ENCODE measurements around the gene MPPED1. TPM values are rescaled to one million over a fixed set of nuclear protein-coding genes. Genes with fewer than 3 reads are reported as not detected.

Gene MPPED1
- total RNA-seq, 2 experiments from 2014 or later: not detected

GRCh38 chr22:43502306-43502874, 90.6 kb downstream of the MPPED1 start:
- Mint-ChIP-seq H3K27me3 (no peaks in the 10 kb centered on the region), H3K4me3 (no peak overlapping the region), H3K4me1 (no peaks in the 10 kb centered on the region), H3K27ac (no peak overlapping the region), H3K36me3 (ENCODE audit: low read depth) (no peaks in the 10 kb centered on the region), H3K9me3 (ENCODE audit: low read depth) (no peaks in the 10 kb centered on the region)
- no peak for ATAC-seq
- POLR2A ChIA-PET: no interaction called here
- DNase-seq: no peak
- intact Hi-C loops (cut with DNase I, micrococcal nuclease): no loop called here
- CTCF ChIA-PET: interaction anchor here (0.6 kb wide), 1 partner anchor 826 kb away, joined by 3 read pairs; no protein-coding TSS in a partner anchor

- Mint-ChIP-seq H3K4me3 (no peak overlapping the region), H3K9me3 (ENCODE audit: low read depth) (no peaks in the 10 kb centered on the region), H3K27ac (no peak overlapping the region), H3K4me1 (no peaks in the 10 kb centered on the region), H3K36me3 (ENCODE audit: low read depth) (no peaks in the 10 kb centered on the region), H3K27me3 (no peaks in the 10 kb centered on the region)
- CTCF ChIA-PET: no interaction called here
- POLR2A ChIA-PET: no interaction called here
- ATAC-seq (no peak), DNase-seq (no peak)
- intact Hi-C loops (cut with DNase I, micrococcal nuclease): no loop called here
Measured at GRCh38 chr22:43504068-43504467, 92.3 kb downstream of the MPPED1 start.

GRCh38 chr22:43504666-43505261, 93.0 kb downstream of the MPPED1 start:
- CTCF ChIA-PET: no interaction called here
- POLR2A ChIA-PET: no interaction called here
- H3K4me1 Mint-ChIP-seq: no peaks in the 10 kb centered on the region

GRCh38 chr22:43505423-43505822, 93.6 kb downstream of the MPPED1 start:
- Mint-ChIP-seq H3K36me3 (ENCODE audit: low read depth) (no peaks in the 10 kb centered on the region), H3K4me3 (no peak overlapping the region), H3K9me3 (ENCODE audit: low read depth) (no peaks in the 10 kb centered on the region), H3K27ac (no peak overlapping the region), H3K4me1 (no peaks in the 10 kb centered on the region), H3K27me3 (no peaks in the 10 kb centered on the region)
- intact Hi-C loops (cut with DNase I, micrococcal nuclease): no loop called here
- no peak for DNase-seq
- CTCF ChIA-PET: no interaction called here
- POLR2A ChIA-PET: no interaction called here
- ATAC-seq: no peak

More at GRCh38 chr22:43504666-43505261, 93.0 kb downstream of the MPPED1 start:
- DNase-seq (no peak), ATAC-seq (no peak)
- Mint-ChIP-seq H3K27me3 (no peaks in the 10 kb centered on the region), H3K9me3 (ENCODE audit: low read depth) (no peaks in the 10 kb centered on the region), H3K36me3 (ENCODE audit: low read depth) (no peaks in the 10 kb centered on the region), H3K4me3 (no peak overlapping the region), H3K27ac (no peak overlapping the region)
- intact Hi-C loops (cut with DNase I, micrococcal nuclease): no loop called here

GRCh38 chr22:43505896-43506295, 94.1 kb downstream of the MPPED1 start:
- Mint-ChIP-seq H3K4me1 (no peaks in the 10 kb centered on the region), H3K9me3 (ENCODE audit: low read depth) (no peaks in the 10 kb centered on the region), H3K27me3 (no peaks in the 10 kb centered on the region), H3K4me3 (no peak overlapping the region), H3K27ac (no peak overlapping the region), H3K36me3 (ENCODE audit: low read depth) (no peaks in the 10 kb centered on the region)
- intact Hi-C loops (cut with DNase I, micrococcal nuclease): no loop called here
- DNase-seq (no peak), ATAC-seq (no peak)
- POLR2A ChIA-PET: no interaction called here
- CTCF ChIA-PET: no interaction called here

GRCh38 chr22:43506487-43506886, 94.7 kb downstream of the MPPED1 start:
- Mint-ChIP-seq H3K27ac (no peak overlapping the region), H3K9me3 (ENCODE audit: low read depth) (no peaks in the 10 kb centered on the region), H3K27me3 (no peaks in the 10 kb centered on the region), H3K4me3 (no peak overlapping the region), H3K36me3 (ENCODE audit: low read depth) (no peaks in the 10 kb centered on the region), H3K4me1 (no peaks in the 10 kb centered on the region)
- POLR2A ChIA-PET: no interaction called here
- no peak for ATAC-seq
- DNase-seq: no peak
- CTCF ChIA-PET: no interaction called here
- intact Hi-C loops (cut with DNase I, micrococcal nuclease): no loop called here

GRCh38 chr22:43507235-43507634, 95.4 kb downstream of the MPPED1 start:
- intact Hi-C loops (cut with DNase I, micrococcal nuclease): no loop called here

GRCh38 chr22:43508489-43508888, 96.7 kb downstream of the MPPED1 start:
- ChIA-PET CTCF (no interaction called here), POLR2A (no interaction called here)
- Mint-ChIP-seq H3K9me3 (ENCODE audit: low read depth) (no peaks in the 10 kb centered on the region), H3K27me3 (no peaks in the 10 kb centered on the region), H3K4me1 (no peaks in the 10 kb centered on the region), H3K36me3 (ENCODE audit: low read depth) (no peaks in the 10 kb centered on the region), H3K27ac (no peak overlapping the region), H3K4me3 (no peak overlapping the region)
- intact Hi-C loops (cut with DNase I, micrococcal nuclease): no loop called here
- no peak for ATAC-seq
- no peak for DNase-seq

More at GRCh38 chr22:43507235-43507634, 95.4 kb downstream of the MPPED1 start:
- H3K36me3 Mint-ChIP-seq (ENCODE audit: low read depth): no peaks in the 10 kb centered on the region
- CTCF ChIA-PET: interaction anchor here (0.6 kb wide), 1 partner anchor 55 kb away, joined by 3 read pairs; no protein-coding TSS in a partner anchor
- ATAC-seq (no peak), DNase-seq (no peak)
- H3K4me3 Mint-ChIP-seq: no peak overlapping the region
- H3K27me3 Mint-ChIP-seq: no peaks in the 10 kb centered on the region
- POLR2A ChIA-PET: interaction anchor here (0.6 kb wide), 1 partner anchor 375 kb away, joined by 3 read pairs; no protein-coding TSS in a partner anchor
- H3K27ac Mint-ChIP-seq: no peak overlapping the region
- no peaks in the 10 kb centered on the region for H3K4me1 Mint-ChIP-seq
- no peaks in the 10 kb centered on the region for H3K9me3 Mint-ChIP-seq (ENCODE audit: low read depth)

GRCh38 chr22:43509337-43509736, 97.5 kb downstream of the MPPED1 start:
- no peak for DNase-seq
- H3K4me1 Mint-ChIP-seq: no peaks in the 10 kb centered on the region
- CTCF ChIA-PET: no interaction called here
- no peaks in the 10 kb centered on the region for H3K36me3 Mint-ChIP-seq (ENCODE audit: low read depth)
- intact Hi-C loops (cut with DNase I, micrococcal nuclease): no loop called here
- H3K9me3 Mint-ChIP-seq (ENCODE audit: low read depth): no peaks in the 10 kb centered on the region
- POLR2A ChIA-PET: no interaction called here
- no peaks in the 10 kb centered on the region for H3K27me3 Mint-ChIP-seq
- H3K4me3 Mint-ChIP-seq: no peak overlapping the region
- no peak for ATAC-seq
- H3K27ac Mint-ChIP-seq: no peak overlapping the region

GRCh38 chr22:43510281-43511070, 98.7 kb downstream of the MPPED1 start:
- DNase-seq (no peak), ATAC-seq (no peak)
- no peak overlapping the region for H3K4me3 Mint-ChIP-seq
- ChIA-PET CTCF (interaction anchor here (0.6 kb wide), 2 partner anchors 8 to 240 kb away, joined by 3 to 4 read pairs; no protein-coding TSS in a partner anchor), POLR2A (no interaction called here)
- H3K9me3 Mint-ChIP-seq (ENCODE audit: low read depth): no peaks in the 10 kb centered on the region
- no peak overlapping the region for H3K27ac Mint-ChIP-seq
- no peaks in the 10 kb centered on the region for H3K4me1 Mint-ChIP-seq
- no peaks in the 10 kb centered on the region for H3K36me3 Mint-ChIP-seq (ENCODE audit: low read depth)
- no peaks in the 10 kb centered on the region for H3K27me3 Mint-ChIP-seq
- intact Hi-C loops (cut with DNase I, micrococcal nuclease): no loop called here

- ChIA-PET POLR2A (interaction anchor here (0.7 kb wide), 1 partner anchor 956 kb away, joined by 3 read pairs; no protein-coding TSS in a partner anchor), CTCF (interaction anchor here (0.6 kb wide), 1 partner anchor 240 kb away, joined by 3 read pairs; no protein-coding TSS in a partner anchor)
- intact Hi-C loops (cut with DNase I, micrococcal nuclease): no loop called here
- ATAC-seq (no peak), DNase-seq (no peak)
- Mint-ChIP-seq H3K4me1 (no peaks in the 10 kb centered on the region), H3K27me3 (no peaks in the 10 kb centered on the region), H3K27ac (no peak overlapping the region), H3K36me3 (ENCODE audit: low read depth) (no peaks in the 10 kb centered on the region), H3K9me3 (ENCODE audit: low read depth) (no peaks in the 10 kb centered on the region), H3K4me3 (no peak overlapping the region)
Measured at GRCh38 chr22:43511276-43511910, 99.6 kb downstream of the MPPED1 start.
